ENCODE results near the gene BAAT.

- TF ChIP-seq POLR2A (IDR thresholded peaks at IDR 0.05) (peak; percentile 39 to 68), POLR2AphosphoS5 (IDR thresholded peaks at IDR 0.05) (peak; percentile 79 to 93 (median 87)), CTCF (IDR thresholded peaks at IDR 0.05) (no peak), EP300 (IDR thresholded peaks at IDR 0.05) (peak in 1 of 4 donors; percentile 9)
Observed at GRCh38 chr9:101398068-101398929, 13.5 kb upstream of the BAAT start, which contains the start of the genes MRPL50 and ZNF189.
